Right atrium auricular region (tissue), 2 donors: ENCODE measurements around the gene TXNDC16. TPM values are rescaled to one million over a fixed set of nuclear protein-coding genes. Genes with fewer than 3 reads are reported as not detected.

Experiments
- DNase-seq: peaks from one replicate; pipeline ENCODE4 v3.0.0-alpha.2; 2019; ENCODE audit warnings: low spot score
- H3K27ac ChIP-seq, 2 donors: fragments of 200-600 bp; sonication (generic); 1 replicate in 1 of 2; 2 replicates in 1 of 2; pipeline ENCODE4 v1.5.1; 2016 to 2019
- H3K27me3 ChIP-seq, 2 donors: fragments of 200-600 bp; sonication (generic); one replicate each; pipeline versions ENCODE4 v1.5.1 to v1.6.0; 2017 to 2019
- H3K36me3 ChIP-seq: fragments of 200-600 bp; sonication (generic); one replicate; pipeline ENCODE4 v1.5.1; 2016
- H3K4me1 ChIP-seq, 2 donors: fragments of 200-600 bp; sonication (generic); one replicate each; pipeline versions ENCODE4 v1.5.1 to v1.6.0; 2017 to 2019
- H3K4me3 ChIP-seq, 2 donors: fragments of 200-600 bp; sonication (generic); 1 replicate in 1 of 2; 2 replicates in 1 of 2; pipeline ENCODE4 v1.5.1; 2017 to 2019; ENCODE audit warnings: mild to moderate bottlenecking in 1 of 2, moderate library complexity in 1 of 2
- H3K9me3 ChIP-seq, 2 donors: fragments of 200-600 bp; sonication (generic); one replicate each; pipeline ENCODE4 v1.5.1; 2019
- CTCF ChIP-seq, 2 donors: fragments of 200-600 bp; sonication (generic); IDR thresholded peaks; one replicate each; pipeline ENCODE4 v1.5.1; 2019; ENCODE audit warnings: antibody characterized with exemption in 2 of 2
- total RNA-seq, 2 donors: library from RNA; depleted of rRNA; stranded (reverse); fragments of >200 nt; gene quantifications; one replicate each; pipeline ENCODE4 v1.1.0, GENCODE V29; 2016

The TXNDC16 gene
- total RNA-seq, 2 donors from 2014 or later: 6.7 to 7.0 TPM

DNA sequence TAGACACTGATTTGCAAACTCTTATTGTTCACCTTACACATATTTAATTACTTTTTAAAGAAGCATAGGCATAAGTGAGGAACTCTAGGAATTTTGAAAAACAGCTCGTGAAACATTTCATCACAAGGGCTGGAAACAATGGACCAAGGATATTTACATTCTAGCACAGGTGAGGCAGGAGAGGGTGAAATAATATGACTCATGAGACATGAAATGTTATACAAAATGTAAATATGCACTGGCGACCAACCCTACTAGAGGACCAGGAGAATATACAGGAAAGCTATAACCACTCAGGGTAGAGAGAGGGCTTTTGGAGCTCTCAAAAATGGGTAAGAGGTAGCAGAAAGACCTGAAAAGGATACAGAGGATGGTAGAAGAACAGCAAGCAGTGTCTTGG is 122.9 kb downstream of the TXNDC16 start:
- Histone ChIP-seq H3K4me3 (no peak overlapping the region), H3K36me3 (no peaks in the 10 kb centered on the region), H3K27me3 (no peaks in the 10 kb centered on the region), H3K4me1 (no peaks in the 10 kb centered on the region), H3K27ac (no peak overlapping the region), H3K9me3 (no peaks in the 10 kb centered on the region)
- DNase-seq: no peak
- TF ChIP-seq CTCF (IDR thresholded peaks at IDR 0.05): no peak

DNA sequence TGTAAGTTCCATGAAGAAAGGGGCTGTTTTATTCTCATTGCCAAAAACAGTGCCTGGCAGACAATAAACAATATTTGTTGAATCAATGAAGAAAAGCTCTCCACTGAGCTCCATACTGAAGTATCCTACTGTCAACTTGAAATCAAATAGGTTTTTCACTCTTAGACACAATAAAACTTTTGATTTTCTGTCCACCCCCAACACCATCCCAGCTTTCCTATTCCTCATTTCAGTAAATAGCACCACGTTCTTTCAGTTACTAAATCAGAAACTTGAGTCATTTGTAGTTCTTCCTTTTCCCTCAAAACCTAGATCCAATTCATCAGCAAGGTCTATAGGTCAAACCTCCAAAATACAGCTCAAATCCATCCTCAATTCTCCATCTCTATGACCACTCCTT is 124.8 kb downstream of the TXNDC16 start:
- Histone ChIP-seq H3K27me3 (no peaks in the 10 kb centered on the region), H3K4me3 (no peak overlapping the region), H3K27ac (no peak overlapping the region), H3K4me1 (no peaks in the 10 kb centered on the region), H3K36me3 (no peaks in the 10 kb centered on the region), H3K9me3 (no peaks in the 10 kb centered on the region)
- DNase-seq: no peak
- TF ChIP-seq CTCF (IDR thresholded peaks at IDR 0.05): no peak

DNA sequence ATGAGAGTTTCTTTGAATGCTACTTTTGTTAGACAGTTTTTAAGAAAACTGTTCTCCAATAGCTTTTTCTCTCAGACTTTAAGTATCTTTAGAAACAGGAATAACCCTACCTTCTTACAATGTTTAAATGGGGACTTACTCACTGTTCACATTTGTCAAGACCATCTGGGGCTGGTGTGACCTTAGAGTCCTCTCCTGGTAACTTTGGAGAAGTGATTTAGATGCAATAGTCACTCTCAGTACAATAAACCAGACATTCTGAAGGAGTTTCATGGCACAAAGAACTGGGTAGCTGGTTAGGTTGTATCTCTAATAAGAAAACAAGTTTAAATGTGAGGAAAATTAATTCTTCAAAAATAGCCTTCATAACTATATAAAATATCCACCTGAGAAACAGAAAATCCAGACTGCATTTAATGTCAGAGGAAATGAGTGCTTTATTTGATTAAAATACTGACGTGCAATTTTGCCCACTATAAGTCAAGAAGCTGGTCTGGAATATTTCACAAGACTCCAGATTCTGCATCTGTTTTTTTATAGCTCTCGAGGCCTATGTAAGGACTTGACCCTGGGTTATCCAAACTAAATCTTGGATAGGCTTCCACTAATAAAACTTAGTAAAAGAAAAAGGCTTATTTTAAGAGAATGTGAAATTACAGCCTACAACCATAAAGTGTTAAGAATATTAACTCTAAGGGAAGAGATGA is 129.5 kb downstream of the TXNDC16 start:
- DNase-seq: no peak
- no peaks in the 10 kb centered on the region for H3K27me3 ChIP-seq
- no peak for TF ChIP-seq CTCF (IDR thresholded peaks at IDR 0.05)
- H3K4me3 ChIP-seq: no peak overlapping the region
- H3K27ac ChIP-seq: no peak overlapping the region
- no peaks in the 10 kb centered on the region for H3K4me1 ChIP-seq
- H3K36me3 ChIP-seq: no peaks in the 10 kb centered on the region
- no peaks in the 10 kb centered on the region for H3K9me3 ChIP-seq

GRCh38 chr14:52417139-52417538 is 135.2 kb downstream of the TXNDC16 start:
- Histone ChIP-seq H3K27ac (no peak overlapping the region), H3K4me1 (no peaks in the 10 kb centered on the region), H3K27me3 (no peaks in the 10 kb centered on the region), H3K36me3 (no peaks in the 10 kb centered on the region), H3K4me3 (no peak overlapping the region), H3K9me3 (no peaks in the 10 kb centered on the region)
- no peak for TF ChIP-seq CTCF (IDR thresholded peaks at IDR 0.05)
- DNase-seq: no peak

GRCh38 chr14:52413729-52414408 is 138.4 kb downstream of the TXNDC16 start:
- Histone ChIP-seq H3K4me1 (no peaks in the 10 kb centered on the region), H3K4me3 (no peak overlapping the region), H3K36me3 (no peaks in the 10 kb centered on the region), H3K9me3 (no peaks in the 10 kb centered on the region), H3K27ac (no peak overlapping the region), H3K27me3 (no peaks in the 10 kb centered on the region)
- DNase-seq: no peak
- no peak for TF ChIP-seq CTCF (IDR thresholded peaks at IDR 0.05)
